ENCODE data around the gene MBD2.

The MBD2 gene

DNA sequence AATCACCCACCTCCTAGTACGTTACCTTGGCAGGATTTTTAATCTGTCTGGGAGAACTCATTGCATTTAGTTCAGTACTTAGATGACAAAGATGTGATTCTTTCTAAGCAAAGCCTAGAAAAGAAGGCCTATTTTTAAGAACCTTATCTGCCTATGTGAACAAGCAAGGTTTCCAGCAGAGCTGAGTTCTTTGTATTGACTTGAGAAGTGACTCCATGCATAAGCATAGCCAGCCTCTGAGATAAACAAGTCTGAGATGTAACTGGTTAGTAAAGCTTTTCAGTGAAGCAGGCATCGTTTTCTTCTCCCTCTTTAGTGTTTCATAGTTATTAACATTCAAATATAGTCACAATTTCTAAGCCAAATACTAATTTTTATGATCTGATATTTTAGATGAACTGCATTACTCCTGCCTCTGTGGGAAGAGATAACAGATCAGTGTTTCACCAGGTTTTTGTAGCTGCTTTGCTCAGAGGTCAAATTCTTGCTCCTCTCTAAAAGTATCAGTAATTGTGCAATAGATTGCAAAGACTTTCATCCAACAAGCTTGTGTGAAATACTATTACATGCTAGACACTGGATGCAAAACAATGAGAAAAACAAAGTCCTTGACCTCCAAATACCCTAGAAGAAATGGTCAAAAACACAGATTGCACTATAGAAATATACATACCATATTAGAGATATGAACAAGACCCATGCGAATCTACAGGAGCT, 107.8 kb downstream of the MBD2 start:
- Histone ChIP-seq H3K9ac (ENCODE audit: low read length) (no peak overlapping the region), H3K27ac (ENCODE audit: low read length) (no peak overlapping the region), H3K9me3 (ENCODE audit: control insufficient read depth, low read depth, low read length) (no peaks in the 10 kb centered on the region), H3K4me1 (ENCODE audit: control insufficient read depth, low read depth, low read length) (peaks cover 18% of the 10 kb centered on the region), H3K27me3 (ENCODE audit: control insufficient read depth, insufficient read depth, low read length) (no peaks in the 10 kb centered on the region), H3K4me3 (ENCODE audit: low read length) (no peak overlapping the region), H3K36me3 (ENCODE audit: control insufficient read depth, low read depth, low read length) (no peaks in the 10 kb centered on the region)

DNA sequence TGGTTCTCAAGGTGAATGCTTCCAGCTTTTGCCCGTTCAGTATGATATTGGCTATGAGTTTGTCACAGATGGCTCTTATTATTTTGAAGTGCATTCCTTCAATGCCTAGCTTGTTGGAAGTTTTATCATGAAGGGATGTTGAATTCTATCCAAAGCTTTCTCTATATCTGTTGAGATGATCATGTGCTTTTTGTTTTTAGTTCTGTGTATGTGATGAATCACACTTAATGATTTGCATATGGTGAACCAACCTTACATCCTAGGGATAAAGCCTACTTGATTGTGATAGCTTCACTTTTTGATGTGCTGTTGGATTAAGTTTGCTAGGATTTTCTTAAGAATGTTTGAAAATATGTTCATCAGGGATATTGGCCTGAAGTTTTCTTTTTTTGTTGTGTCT, 112.1 kb downstream of the MBD2 start:
- no peak overlapping the region for H3K4me3 ChIP-seq (ENCODE audit: low read length)
- no peaks in the 10 kb centered on the region for H3K27me3 ChIP-seq (ENCODE audit: control insufficient read depth, insufficient read depth, low read length)
- H3K27ac ChIP-seq (ENCODE audit: low read length), result no peak overlapping the region
- no peaks in the 10 kb centered on the region for H3K9me3 ChIP-seq (ENCODE audit: control insufficient read depth, low read depth, low read length)
- H3K36me3 ChIP-seq (ENCODE audit: control insufficient read depth, low read depth, low read length), result no peaks in the 10 kb centered on the region
- peaks cover 11% of the 10 kb centered on the region for H3K4me1 ChIP-seq (ENCODE audit: control insufficient read depth, low read depth, low read length)
- H3K9ac ChIP-seq (ENCODE audit: low read length), result no peak overlapping the region

DNA sequence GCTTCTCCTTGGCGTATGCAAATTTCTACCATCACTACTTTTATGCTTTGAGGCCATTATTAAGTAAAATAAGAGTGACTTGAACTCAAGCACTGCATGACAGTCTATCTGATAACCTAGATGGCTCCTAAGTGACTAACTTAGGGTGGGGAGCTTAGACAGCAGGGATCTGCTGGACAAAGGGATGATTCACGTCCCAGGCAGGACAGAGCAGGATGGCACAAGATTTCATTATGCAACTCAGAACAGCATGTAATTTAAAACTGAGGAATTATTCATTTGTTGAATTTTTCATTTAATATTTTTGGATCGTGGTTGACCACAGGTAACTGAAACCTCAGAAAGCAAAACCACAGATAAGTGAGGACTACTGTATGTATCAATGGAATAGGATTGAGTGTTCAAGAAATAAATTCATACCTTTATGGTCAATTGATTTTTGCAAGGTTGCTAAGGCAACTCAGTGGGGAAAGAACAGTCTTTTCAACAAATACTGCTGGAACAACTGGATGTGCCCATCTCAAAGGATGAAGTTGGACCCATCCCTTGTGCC, 115.3 kb downstream of the MBD2 start:
- Histone ChIP-seq H3K4me1 (ENCODE audit: control insufficient read depth, low read depth, low read length) (no peaks in the 10 kb centered on the region), H3K27me3 (ENCODE audit: control insufficient read depth, insufficient read depth, low read length) (no peaks in the 10 kb centered on the region), H3K27ac (ENCODE audit: low read length) (no peak overlapping the region), H3K9ac (ENCODE audit: low read length) (no peak overlapping the region), H3K4me3 (ENCODE audit: low read length) (no peak overlapping the region), H3K36me3 (ENCODE audit: control insufficient read depth, low read depth, low read length) (no peaks in the 10 kb centered on the region), H3K9me3 (ENCODE audit: control insufficient read depth, low read depth, low read length) (no peaks in the 10 kb centered on the region)

DNA sequence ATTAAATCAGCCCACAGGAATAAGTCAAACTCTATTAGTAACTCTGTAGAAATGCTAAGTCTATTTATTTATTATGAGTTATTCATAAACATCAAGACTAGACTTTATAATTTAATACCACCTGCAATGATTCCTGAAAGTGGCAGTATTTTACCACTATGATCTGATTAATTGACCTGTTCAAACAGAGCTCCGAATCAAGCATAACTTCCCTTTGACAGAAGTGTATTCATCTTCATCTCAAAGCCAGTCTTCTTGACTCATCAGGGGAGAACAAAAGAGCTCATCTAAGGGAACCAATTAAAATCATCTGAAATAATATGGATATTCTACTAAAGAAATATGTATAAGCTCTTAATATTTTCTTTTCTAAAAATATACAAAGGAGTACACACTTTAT, 122.3 kb downstream of the MBD2 start:
- H3K9me3 ChIP-seq (ENCODE audit: control insufficient read depth, low read depth, low read length), result no peaks in the 10 kb centered on the region
- no peaks in the 10 kb centered on the region for H3K27me3 ChIP-seq (ENCODE audit: control insufficient read depth, insufficient read depth, low read length)
- no peak overlapping the region for H3K27ac ChIP-seq (ENCODE audit: low read length)
- H3K4me1 ChIP-seq (ENCODE audit: control insufficient read depth, low read depth, low read length), result no peaks in the 10 kb centered on the region
- H3K9ac ChIP-seq (ENCODE audit: low read length), result no peak overlapping the region
- no peak overlapping the region for H3K4me3 ChIP-seq (ENCODE audit: low read length)
- no peaks in the 10 kb centered on the region for H3K36me3 ChIP-seq (ENCODE audit: control insufficient read depth, low read depth, low read length)
